ENCODE results near the gene SERTM1.
A peak's percentile ranks its signal among the peaks of the same experiment; 100 is the strongest.

The SERTM1 gene

GRCh38 chr13:36673838-36674326 is at the start of gene SERTM1 (continued):
- TF ChIP-seq GLI2 (tag by site-specific recombination; IDR thresholded peaks at IDR 0.05; ENCODE audit: borderline replicate concordance, low read depth) (no peak), EGR2 (tag by site-specific recombination; IDR thresholded peaks at IDR 0.05; ENCODE audit: low read depth) (0 out of 2 replicates have a peak, but pooled peaks have one; percentile 27), ZNF585B (tag by site-specific recombination; IDR thresholded peaks at IDR 0.05) (no peak), ZNF677 (tag by site-specific recombination; IDR thresholded peaks at IDR 0.05) (0 out of 2 replicates have a peak, but pooled peaks have one; percentile 5), GLIS1 (tag by site-specific recombination; IDR thresholded peaks at IDR 0.05) (peak; percentile 50; the same call in 1 of the 2 replicates), ZNF24 (tag by site-specific recombination; IDR thresholded peaks at IDR 0.05) (0 out of 2 replicates have a peak, but pooled peaks have one; percentile 37), ZNF791 (tag by site-specific recombination; IDR thresholded peaks at IDR 0.05) (no peak), ZXDB (tag by site-specific recombination; IDR thresholded peaks at IDR 0.05) (no peak), MEIS1 (CRISPR knock-in tag; IDR thresholded peaks at IDR 0.05; ENCODE audit: borderline replicate concordance) (no peak), SP3 (tag by site-specific recombination; IDR thresholded peaks at IDR 0.05) (peak; percentile 34; the same call in 1 of the 2 replicates), ZNF776 (tag by site-specific recombination; IDR thresholded peaks at IDR 0.05; ENCODE audit: borderline replicate concordance) (no peak), SP2 (tag by site-specific recombination; IDR thresholded peaks at IDR 0.05) (peak; percentile 82), ZFHX2 (tag by site-specific recombination; conservative IDR thresholded peaks at IDR 0.05) (peak; percentile 31; the same call in 1 of the 2 replicates), ZFP41 (tag by site-specific recombination; IDR thresholded peaks at IDR 0.05; ENCODE audit: borderline replicate concordance) (no peak), ZFP37 (tag by site-specific recombination; IDR thresholded peaks at IDR 0.05) (no peak), ZBTB44 (tag by site-specific recombination; IDR thresholded peaks at IDR 0.05) (no peak), ZNF266 (tag by site-specific recombination; IDR thresholded peaks at IDR 0.05; ENCODE audit: low read depth) (no peak), ZBTB17 (tag by site-specific recombination; IDR thresholded peaks at IDR 0.05) (no peak), ZSCAN4 (tag by site-specific recombination; IDR thresholded peaks at IDR 0.05) (no peak), ZBTB26 (tag by site-specific recombination; optimal IDR thresholded peaks at IDR 0.05) (peak; percentile 88), ZSCAN16 (tag by site-specific recombination; IDR thresholded peaks at IDR 0.05) (no peak), ZNF629 (tag by site-specific recombination; IDR thresholded peaks at IDR 0.05) (no peak), OVOL3 (tag by site-specific recombination; IDR thresholded peaks at IDR 0.05) (no peak), ZBTB20 (tag by site-specific recombination; IDR thresholded peaks at IDR 0.05) (no peak), ZNF394 (tag by site-specific recombination; IDR thresholded peaks at IDR 0.05; ENCODE audit: borderline replicate concordance) (no peak)
- TF ChIP-seq, protein P1, sequence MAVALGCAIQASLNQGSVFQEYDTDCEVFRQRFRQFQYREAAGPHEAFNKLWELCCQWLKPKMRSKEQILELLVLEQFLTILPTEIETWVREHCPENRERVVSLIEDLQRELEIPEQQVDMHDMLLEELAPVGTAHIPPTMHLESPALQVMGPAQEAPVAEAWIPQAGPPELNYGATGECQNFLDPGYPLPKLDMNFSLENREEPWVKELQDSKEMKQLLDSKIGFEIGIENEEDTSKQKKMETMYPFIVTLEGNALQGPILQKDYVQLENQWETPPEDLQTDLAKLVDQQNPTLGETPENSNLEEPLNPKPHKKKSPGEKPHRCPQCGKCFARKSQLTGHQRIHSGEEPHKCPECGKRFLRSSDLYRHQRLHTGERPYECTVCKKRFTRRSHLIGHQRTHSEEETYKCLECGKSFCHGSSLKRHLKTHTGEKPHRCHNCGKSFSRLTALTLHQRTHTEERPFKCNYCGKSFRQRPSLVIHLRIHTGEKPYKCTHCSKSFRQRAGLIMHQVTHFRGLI (tag by site-specific recombination; IDR thresholded peaks at IDR 0.05): peak; percentile 99
- TF ChIP-seq, protein P2, sequence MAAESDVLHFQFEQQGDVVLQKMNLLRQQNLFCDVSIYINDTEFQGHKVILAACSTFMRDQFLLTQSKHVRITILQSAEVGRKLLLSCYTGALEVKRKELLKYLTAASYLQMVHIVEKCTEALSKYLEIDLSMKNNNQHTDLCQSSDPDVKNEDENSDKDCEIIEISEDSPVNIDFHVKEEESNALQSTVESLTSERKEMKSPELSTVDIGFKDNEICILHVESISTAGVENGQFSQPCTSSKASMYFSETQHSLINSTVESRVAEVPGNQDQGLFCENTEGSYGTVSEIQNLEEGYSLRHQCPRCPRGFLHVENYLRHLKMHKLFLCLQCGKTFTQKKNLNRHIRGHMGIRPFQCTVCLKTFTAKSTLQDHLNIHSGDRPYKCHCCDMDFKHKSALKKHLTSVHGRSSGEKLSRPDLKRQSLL (tag by site-specific recombination; IDR thresholded peaks at IDR 0.05): peak; percentile 99
- TF ChIP-seq, protein P3, sequence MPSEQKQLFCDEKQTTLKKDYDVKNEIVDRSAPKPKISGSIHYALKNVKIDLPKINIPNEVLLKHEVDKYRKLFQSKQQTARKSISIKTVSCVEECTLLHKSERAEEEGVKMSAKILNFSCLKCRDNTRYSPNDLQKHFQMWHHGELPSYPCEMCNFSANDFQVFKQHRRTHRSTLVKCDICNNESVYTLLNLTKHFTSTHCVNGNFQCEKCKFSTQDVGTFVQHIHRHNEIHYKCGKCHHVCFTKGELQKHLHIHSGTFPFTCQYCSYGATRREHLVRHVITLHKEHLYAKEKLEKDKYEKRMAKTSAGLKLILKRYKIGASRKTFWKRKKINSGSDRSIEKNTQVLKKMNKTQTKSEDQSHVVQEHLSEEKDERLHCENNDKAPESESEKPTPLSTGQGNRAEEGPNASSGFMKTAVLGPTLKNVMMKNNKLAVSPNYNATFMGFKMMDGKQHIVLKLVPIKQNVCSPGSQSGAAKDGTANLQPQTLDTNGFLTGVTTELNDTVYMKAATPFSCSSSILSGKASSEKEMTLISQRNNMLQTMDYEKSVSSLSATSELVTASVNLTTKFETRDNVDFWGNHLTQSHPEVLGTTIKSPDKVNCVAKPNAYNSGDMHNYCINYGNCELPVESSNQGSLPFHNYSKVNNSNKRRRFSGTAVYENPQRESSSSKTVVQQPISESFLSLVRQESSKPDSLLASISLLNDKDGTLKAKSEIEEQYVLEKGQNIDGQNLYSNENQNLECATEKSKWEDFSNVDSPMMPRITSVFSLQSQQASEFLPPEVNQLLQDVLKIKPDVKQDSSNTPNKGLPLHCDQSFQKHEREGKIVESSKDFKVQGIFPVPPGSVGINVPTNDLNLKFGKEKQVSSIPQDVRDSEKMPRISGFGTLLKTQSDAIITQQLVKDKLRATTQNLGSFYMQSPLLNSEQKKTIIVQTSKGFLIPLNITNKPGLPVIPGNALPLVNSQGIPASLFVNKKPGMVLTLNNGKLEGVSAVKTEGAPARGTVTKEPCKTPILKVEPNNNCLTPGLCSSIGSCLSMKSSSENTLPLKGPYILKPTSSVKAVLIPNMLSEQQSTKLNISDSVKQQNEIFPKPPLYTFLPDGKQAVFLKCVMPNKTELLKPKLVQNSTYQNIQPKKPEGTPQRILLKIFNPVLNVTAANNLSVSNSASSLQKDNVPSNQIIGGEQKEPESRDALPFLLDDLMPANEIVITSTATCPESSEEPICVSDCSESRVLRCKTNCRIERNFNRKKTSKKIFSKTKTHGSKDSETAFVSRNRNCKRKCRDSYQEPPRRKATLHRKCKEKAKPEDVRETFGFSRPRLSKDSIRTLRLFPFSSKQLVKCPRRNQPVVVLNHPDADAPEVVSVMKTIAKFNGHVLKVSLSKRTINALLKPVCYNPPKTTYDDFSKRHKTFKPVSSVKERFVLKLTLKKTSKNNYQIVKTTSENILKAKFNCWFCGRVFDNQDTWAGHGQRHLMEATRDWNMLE (tag by site-specific recombination; conservative IDR thresholded peaks at IDR 0.05; ENCODE audit: low read depth): no peak
